H9 (cell line): Measurements from ENCODE around the gene OBI1. TPM values are rescaled to one million over a fixed set of nuclear protein-coding genes. Genes with fewer than 3 reads are reported as not detected.

Experiments used
- DNase-seq: peaks from one replicate; pipeline ENCODE4 v3.0.0-alpha.2; 2017
- H2AFZ ChIP-seq: one replicate; pipeline ENCODE4 v1.6.1; 2013; ENCODE audit warnings: mild to moderate bottlenecking, low read length, control low read depth, moderate library complexity
- H2AK5ac ChIP-seq: 2 replicates; pipeline ENCODE4 v1.6.1; 2013; ENCODE audit warnings: low read length, control low read depth, mixed read lengths; ENCODE audit not compliant: insufficient read length
- H2BK120ac ChIP-seq: one replicate; pipeline ENCODE4 v1.6.1; 2013; ENCODE audit warnings: low read depth, mild to moderate bottlenecking, low read length, control low read depth, inconsistent platforms; ENCODE audit not compliant: poor library complexity, severe bottlenecking
- H2BK12ac ChIP-seq: 2 replicates; pipeline ENCODE4 v1.6.1; 2013; ENCODE audit warnings: low read length, control low read depth, mixed read lengths, low read depth; ENCODE audit not compliant: insufficient read length
- H2BK15ac ChIP-seq: 2 replicates; pipeline ENCODE4 v1.6.1; 2013; ENCODE audit warnings: low read depth, low read length, control low read depth
- H2BK20ac ChIP-seq: one replicate; pipeline ENCODE4 v1.6.1; 2013; ENCODE audit warnings: low read depth, mild to moderate bottlenecking, low read length, control low read depth, inconsistent platforms; ENCODE audit not compliant: poor library complexity, severe bottlenecking
- H2BK5ac ChIP-seq: 2 replicates; pipeline ENCODE4 v1.6.1; 2013; ENCODE audit warnings: low read length, control low read depth, mixed read lengths; ENCODE audit not compliant: insufficient read length
- H3K14ac ChIP-seq: 2 replicates; pipeline ENCODE4 v1.6.1; 2013; ENCODE audit warnings: low read length, control low read depth; ENCODE audit not compliant: insufficient read depth
- H3K18ac ChIP-seq: 2 replicates; pipeline ENCODE4 v1.6.1; 2013; ENCODE audit warnings: low read depth, mild to moderate bottlenecking, mixed read lengths, low read length, control low read depth; ENCODE audit not compliant: insufficient read length
- H3K23ac ChIP-seq: 2 replicates; pipeline ENCODE4 v1.6.1; 2013; ENCODE audit warnings: low read length, control low read depth, mixed read lengths, low read depth; ENCODE audit not compliant: insufficient read length
- H3K23me2 ChIP-seq: 2 replicates; pipeline ENCODE4 v1.6.1; 2013; ENCODE audit warnings: low read depth, mild to moderate bottlenecking, mixed read lengths, low read length, control low read depth; ENCODE audit not compliant: insufficient read length, poor library complexity, severe bottlenecking
- H3K27ac ChIP-seq: 2 replicates; pipeline ENCODE4 v1.5.1; 2013; ENCODE audit warnings: low read length, control low read depth, mixed read lengths, low read depth; ENCODE audit not compliant: insufficient read length
- H3K27me3 ChIP-seq: 2 replicates; pipeline ENCODE4 v1.6.1; 2013; ENCODE audit warnings: low read length, control low read depth, inconsistent platforms; ENCODE audit not compliant: insufficient read depth
- H3K4ac ChIP-seq: 2 replicates; pipeline ENCODE4 v1.6.1; 2013; ENCODE audit warnings: low read depth, mild to moderate bottlenecking, control low read depth, inconsistent platforms, low read length, moderate library complexity
- H3K4me1 ChIP-seq: 2 replicates; pipeline ENCODE4 v1.6.1; 2013; ENCODE audit warnings: low read length, control low read depth, inconsistent platforms; ENCODE audit not compliant: insufficient read depth
- H3K4me2 ChIP-seq: 2 replicates; pipeline ENCODE4 v1.6.1; 2013; ENCODE audit warnings: low read length, control low read depth, mixed read lengths; ENCODE audit not compliant: insufficient read length, insufficient read depth
- H3K56ac ChIP-seq: 2 replicates; pipeline ENCODE4 v1.6.1; 2013; ENCODE audit warnings: low read depth, mild to moderate bottlenecking, mixed read lengths, low read length, control low read depth; ENCODE audit not compliant: insufficient read length
- H3K79me1 ChIP-seq: 2 replicates; pipeline ENCODE4 v1.6.1; 2013; ENCODE audit warnings: low read depth, mild to moderate bottlenecking, moderate library complexity, low read length, control low read depth, inconsistent platforms; ENCODE audit not compliant: insufficient read depth, poor library complexity, severe bottlenecking
- H3K79me2 ChIP-seq: 2 replicates; pipeline ENCODE4 v1.6.1; 2013; ENCODE audit warnings: low read length, control low read depth, inconsistent platforms; ENCODE audit not compliant: insufficient read depth
- H3K9ac ChIP-seq: 2 replicates; pipeline ENCODE4 v1.6.1; 2013; ENCODE audit warnings: low read length, control low read depth, mixed read lengths; ENCODE audit not compliant: insufficient read length; ENCODE audit errors: extremely low read depth
- H3K9me3 ChIP-seq: one replicate; pipeline ENCODE4 v1.6.1; 2013; ENCODE audit warnings: low read depth, low read length, inconsistent platforms; ENCODE audit not compliant: control insufficient read depth
- H3T11ph ChIP-seq: one replicate; pipeline ENCODE4 v1.6.1; 2013; ENCODE audit warnings: mild to moderate bottlenecking, low read length, control low read depth, inconsistent platforms
- H4K20me1 ChIP-seq: one replicate; pipeline ENCODE4 v1.6.1; 2013; ENCODE audit not compliant: control insufficient read depth, insufficient read length, insufficient read depth
- H4K5ac ChIP-seq: 2 replicates; pipeline ENCODE4 v1.6.1; 2013; ENCODE audit warnings: low read depth, mild to moderate bottlenecking, mixed read lengths, low read length, control low read depth; ENCODE audit not compliant: insufficient read length
- H4K8ac ChIP-seq: replicated peaks from 2 replicates; pipeline ENCODE4 v1.6.1; 2013; ENCODE audit warnings: low read length, control low read depth, mixed read lengths, low read depth; ENCODE audit not compliant: insufficient read length
- H4K91ac ChIP-seq: 2 replicates; pipeline ENCODE4 v1.6.1; 2013; ENCODE audit warnings: low read depth, mild to moderate bottlenecking, moderate library complexity, mixed read lengths, low read length, control low read depth; ENCODE audit not compliant: insufficient read length
- H3K27ac Mint-ChIP-seq, 3 experiments: 2 replicates in 2 of 3; 3 replicates in 1 of 3; pipeline ENCODE4 v1.8.0; 2020 to 2021; ENCODE audit warnings: mixed read lengths in 3 of 3, mild to moderate bottlenecking in 1 of 3, moderate library complexity in 1 of 3
- H3K27me3 Mint-ChIP-seq: 2 replicates; pipeline ENCODE4 v1.8.0; 2021; ENCODE audit warnings: low read depth, mild to moderate bottlenecking, moderate library complexity, mixed read lengths
- H3K36me3 Mint-ChIP-seq, 3 experiments: 2 replicates in 2 of 3; 3 replicates in 1 of 3; pipeline ENCODE4 v1.8.0; 2020 to 2021; ENCODE audit warnings: low read depth in 3 of 3, mixed read lengths in 3 of 3; ENCODE audit not compliant: insufficient read depth in 1 of 3
- H3K4me1 Mint-ChIP-seq, 2 experiments: 2 replicates each; pipeline ENCODE4 v1.8.0; 2020; ENCODE audit warnings: mixed read lengths in 2 of 2
- H3K4me3 Mint-ChIP-seq, 2 experiments: 2 replicates in 1 of 2; 3 replicates in 1 of 2; pipeline ENCODE4 v1.8.0; 2020 to 2021; ENCODE audit warnings: mild to moderate bottlenecking in 2 of 2, mixed read lengths in 2 of 2, moderate library complexity in 1 of 2
- H3K9me3 Mint-ChIP-seq, 2 experiments: 2 replicates in 1 of 2; 3 replicates in 1 of 2; pipeline ENCODE4 v1.8.0; 2020; ENCODE audit warnings: mild to moderate bottlenecking in 2 of 2, mixed read lengths in 2 of 2, moderate library complexity in 1 of 2
- total RNA-seq: library from RNA; stranded (reverse); gene quantifications from 2 replicates; pipeline ENCODE4 v1.2.1, GENCODE V29; 2021
- TF ChIP-seq, protein P1 (sequence below): fragments of 200-600 bp; sonication (generic); conservative IDR thresholded peaks from 3 replicates; pipeline ENCODE4 v1.8.0; 2021; ENCODE audit warnings: antibody characterized with exemption, mild to moderate bottlenecking

The OBI1 gene
- total RNA-seq, 1 experiment from 2014 or later = 24.4 TPM

GRCh38 chr13:78636495-78636894 lies 22.5 kb downstream of the OBI1 start:
- H3K79me1 ChIP-seq = no peaks in the 10 kb centered on the region
- no peak overlapping the region for H2BK15ac ChIP-seq
- H4K5ac ChIP-seq = no peak overlapping the region
- H3K23ac ChIP-seq = no peak overlapping the region
- no peaks in the 10 kb centered on the region for H3K9me3 ChIP-seq
- DNase-seq = no peak
- no peak overlapping the region for H3T11ph ChIP-seq
- Mint-ChIP-seq H3K9me3 (no peaks in the 10 kb centered on the region), H3K36me3 (peaks cover 28 to 81% (median 74%) of the 10 kb centered on the region in 3 experiments; a peak in 6 of 7 replicates), H3K4me1 (no peaks in the 10 kb centered on the region), H3K4me3 (no peak overlapping the region), H3K27me3 (no peaks in the 10 kb centered on the region), H3K27ac (no peak overlapping the region; a peak in 1 of 7 replicates)
- no peak overlapping the region for H3K9ac ChIP-seq
- no peaks in the 10 kb centered on the region for H3K79me2 ChIP-seq
- no peak overlapping the region for H3K18ac ChIP-seq
- no peak overlapping the region for H4K91ac ChIP-seq
- no peak overlapping the region for H2BK5ac ChIP-seq
- H3K27ac ChIP-seq = no peak overlapping the region
- no peaks in the 10 kb centered on the region for H3K27me3 ChIP-seq
- H3K4me1 ChIP-seq = no peaks in the 10 kb centered on the region
- no peak overlapping the region for H2AFZ ChIP-seq
- H2BK20ac ChIP-seq = no peak overlapping the region
- no peak overlapping the region for H2BK120ac ChIP-seq
- H4K20me1 ChIP-seq = no peaks in the 10 kb centered on the region
- H3K4me2 ChIP-seq = no peak overlapping the region
- H3K56ac ChIP-seq = no peak overlapping the region
- H2BK12ac ChIP-seq = no peak overlapping the region
- TF ChIP-seq, protein P1, sequence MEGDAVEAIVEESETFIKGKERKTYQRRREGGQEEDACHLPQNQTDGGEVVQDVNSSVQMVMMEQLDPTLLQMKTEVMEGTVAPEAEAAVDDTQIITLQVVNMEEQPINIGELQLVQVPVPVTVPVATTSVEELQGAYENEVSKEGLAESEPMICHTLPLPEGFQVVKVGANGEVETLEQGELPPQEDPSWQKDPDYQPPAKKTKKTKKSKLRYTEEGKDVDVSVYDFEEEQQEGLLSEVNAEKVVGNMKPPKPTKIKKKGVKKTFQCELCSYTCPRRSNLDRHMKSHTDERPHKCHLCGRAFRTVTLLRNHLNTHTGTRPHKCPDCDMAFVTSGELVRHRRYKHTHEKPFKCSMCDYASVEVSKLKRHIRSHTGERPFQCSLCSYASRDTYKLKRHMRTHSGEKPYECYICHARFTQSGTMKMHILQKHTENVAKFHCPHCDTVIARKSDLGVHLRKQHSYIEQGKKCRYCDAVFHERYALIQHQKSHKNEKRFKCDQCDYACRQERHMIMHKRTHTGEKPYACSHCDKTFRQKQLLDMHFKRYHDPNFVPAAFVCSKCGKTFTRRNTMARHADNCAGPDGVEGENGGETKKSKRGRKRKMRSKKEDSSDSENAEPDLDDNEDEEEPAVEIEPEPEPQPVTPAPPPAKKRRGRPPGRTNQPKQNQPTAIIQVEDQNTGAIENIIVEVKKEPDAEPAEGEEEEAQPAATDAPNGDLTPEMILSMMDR = no peak
- no peak overlapping the region for H4K8ac ChIP-seq
- no peak overlapping the region for H3K14ac ChIP-seq
- H3K4ac ChIP-seq = no peak overlapping the region
- no peaks in the 10 kb centered on the region for H3K23me2 ChIP-seq
- H2AK5ac ChIP-seq = no peak overlapping the region
